Endothelial cell of umbilical vein (primary cell): ENCODE results near the gene EPB42. TPM values are rescaled to one million over a fixed set of nuclear protein-coding genes. Genes with fewer than 3 reads are reported as not detected.

Source experiments
- BruUV-seq: library from RNA; stranded (reverse); fragments of 400-500 nt; replicated peaks from 2 replicates; lab custom pipeline; 2021; lab: Mats Ljungman, UMichigan
- CTCF ChIA-PET: fragments of 300-600, 350-600 bp; sonication (Branson Sonifier 250); formaldehyde crosslinking; loops from one replicate; lab custom pipeline; 2021; ENCODE audit warnings: antibody characterized with exemption, inconsistent platforms; lab: Charles Lee
- POLR2A ChIA-PET: fragments of 300-600, 350-600 bp; sonication (Branson Sonifier 250); formaldehyde crosslinking; loops from one replicate; lab custom pipeline; 2021; ENCODE audit warnings: antibody characterized with exemption, inconsistent platforms; lab: Charles Lee
- DNase-seq: peaks from one replicate; pipeline ENCODE4 v3.0.0-alpha.2; 2011; ENCODE audit warnings: low read depth, low spot score
- FAIRE-seq: peaks from 2 replicates; lab custom pipeline; 2011; peaks lifted over from hg19 to GRCh38; lab: Jason Lieb, UNC
- H2AFZ ChIP-seq: 2 replicates; pipeline ENCODE4 v1.6.0; 2012; ENCODE audit warnings: low read depth, low read length, control low read depth, inconsistent platforms
- H3K27ac ChIP-seq: 2 replicates; pipeline ENCODE4 v1.5.1; 2011; ENCODE audit warnings: low read depth, mild to moderate bottlenecking, control low read depth, low read length, moderate library complexity; ENCODE audit not compliant: insufficient read depth
- H3K27me3 ChIP-seq, 2 experiments: 2 replicates each; pipeline versions ENCODE4 v1.6.0 to v1.6.1; 2011; ENCODE audit warnings: low read length in 2 of 2, mixed read lengths in 1 of 2; ENCODE audit not compliant: control insufficient read depth in 2 of 2, insufficient read depth in 2 of 2
- H3K36me3 ChIP-seq, 2 experiments: 2 replicates in 1 of 2; 3 replicates in 1 of 2; pipeline ENCODE4 v1.5.1; 2011; ENCODE audit warnings: low read length in 2 of 2, mild to moderate bottlenecking in 1 of 2, moderate library complexity in 1 of 2; ENCODE audit not compliant: control insufficient read depth in 2 of 2, insufficient read depth in 2 of 2; ENCODE audit errors: extremely low read depth in 1 of 2
- H3K4me1 ChIP-seq: 3 replicates; pipeline ENCODE4 v1.5.1; 2011; ENCODE audit warnings: mild to moderate bottlenecking, low read length; ENCODE audit not compliant: control insufficient read depth, insufficient read depth; ENCODE audit errors: extremely low read depth
- H3K4me2 ChIP-seq: 2 replicates; pipeline ENCODE4 v1.6.1; 2011; ENCODE audit warnings: low read length, control low read depth, mixed read lengths; ENCODE audit not compliant: insufficient read depth
- H3K4me3 ChIP-seq, 3 experiments: fragments of 200-600 bp in 1 of 3; sonication (generic), shearing (Covaris generic) in 1 of 3; replicated peaks in 1 of 3; 2 replicates each; pipeline ENCODE4 v1.5.1; 2011 to 2016; ENCODE audit warnings: control low read depth in 3 of 3, low read length in 3 of 3, mild to moderate bottlenecking in 2 of 3, inconsistent platforms in 1 of 3, low read depth in 1 of 3, moderate library complexity in 1 of 3; ENCODE audit not compliant: insufficient read depth in 1 of 3
- H3K79me2 ChIP-seq: 2 replicates; pipeline ENCODE4 v1.6.0; 2012; ENCODE audit warnings: low read length, inconsistent platforms; ENCODE audit not compliant: control insufficient read depth, insufficient read depth
- H3K9ac ChIP-seq: replicated peaks from 2 replicates; pipeline ENCODE3; 2011; ENCODE audit warnings: low read length, control low read depth; ENCODE audit not compliant: insufficient read depth; ENCODE audit errors: extremely low read depth
- H3K9me1 ChIP-seq: replicated peaks from 3 replicates; pipeline ENCODE4 v1.6.0; 2011; ENCODE audit warnings: mild to moderate bottlenecking, low read length; ENCODE audit not compliant: control insufficient read depth, insufficient read depth; ENCODE audit errors: extremely low read depth
- H3K9me3 ChIP-seq: replicated peaks from 2 replicates; pipeline ENCODE4 v1.5.1; 2012; ENCODE audit warnings: low read length, inconsistent platforms; ENCODE audit not compliant: control insufficient read depth, insufficient read depth
- H4K20me1 ChIP-seq: replicated peaks from 2 replicates; pipeline ENCODE3; 2011; ENCODE audit warnings: mild to moderate bottlenecking, low read length; ENCODE audit not compliant: control insufficient read depth, insufficient read depth; ENCODE audit errors: extremely low read depth
- EZH2 ChIP-seq: IDR thresholded peaks from 2 replicates; pipeline ENCODE4 v1.6.1; 2012; ENCODE audit warnings: borderline replicate concordance, low read depth, mild to moderate bottlenecking, moderate library complexity, low read length, inconsistent platforms; ENCODE audit not compliant: severe bottlenecking
- FOS ChIP-seq: IDR thresholded peaks from 2 replicates; pipeline ENCODE4 v1.6.1; 2011; ENCODE audit warnings: mild to moderate bottlenecking, low read length, moderate library complexity, borderline replicate concordance; ENCODE audit not compliant: insufficient read depth
- GATA2 ChIP-seq: IDR thresholded peaks from 2 replicates; pipeline ENCODE4 v1.7.0; 2011; ENCODE audit warnings: low read depth, mild to moderate bottlenecking, moderate library complexity, mixed read lengths, low read length; ENCODE audit not compliant: insufficient read length, insufficient read depth
- JUN ChIP-seq: IDR thresholded peaks from 2 replicates; pipeline ENCODE4 v1.6.1; 2011; ENCODE audit warnings: borderline replicate concordance, low read depth; ENCODE audit not compliant: insufficient read length, insufficient read depth
- MYC ChIP-seq: IDR thresholded peaks from one replicate; pipeline ENCODE4 v1.6.1; 2011; ENCODE audit warnings: mild to moderate bottlenecking, low read depth, low read length
- POLR2A ChIP-seq: IDR thresholded peaks from 2 replicates; pipeline ENCODE4 v1.6.1; 2012; ENCODE audit warnings: low read depth, mild to moderate bottlenecking, control low read depth, low read length
- POLR2AphosphoS5 ChIP-seq: IDR thresholded peaks from 2 replicates; pipeline ENCODE4 v1.6.1; 2012; ENCODE audit warnings: low read depth, mild to moderate bottlenecking, control low read depth, low read length, moderate library complexity; ENCODE audit not compliant: insufficient read depth
- dilution Hi-C: fragments of 300-500 bp; cut with MboI; formaldehyde crosslinking; loops from one replicate; pipeline ENCODE4 v1.15.0; 2019; ENCODE audit warnings: low sequenced_read_pairs; ENCODE audit not compliant: extremely low pct_ligation_motif_present
- intact Hi-C: fragments of 100-400 bp; cut with micrococcal nuclease; formaldehyde crosslinking; loops from one replicate; pipeline ENCODE4 v1.10.0; 2022
- polyA plus RNA-seq, 4 experiments: library from polyadenylated mRNA; depleted of rRNA in 3 of 4; stranded (reverse) in 3 of 4; unstranded in 1 of 4; fragments of >200 nt; gene quantifications; 2 replicates each; pipeline versions ENCODE4 v1.2.1 to v1.2.3, GENCODE V29; 2011 to 2012; ENCODE audit warnings: missing spikeins in 1 of 4
- total RNA-seq: library from RNA; stranded (reverse); gene quantifications from 2 replicates; pipeline ENCODE4 v1.2.3, GENCODE V29; 2021
- TF ChIP-seq, protein P1 (sequence below), 2 donors: IDR thresholded peaks; 1 replicate in 1 of 2; 2 replicates in 1 of 2; pipeline ENCODE4 v1.5.1; 2011; ENCODE audit warnings: low read length in 2 of 2, mild to moderate bottlenecking in 2 of 2, moderate library complexity in 2 of 2, control low read depth in 1 of 2, inconsistent platforms in 1 of 2, low read depth in 1 of 2; ENCODE audit not compliant: insufficient read depth in 1 of 2; ENCODE audit errors: extremely low read depth in 1 of 2
- TF ChIP-seq, protein P2 (sequence below): IDR thresholded peaks from 2 replicates; pipeline ENCODE4 v1.6.1; 2011; ENCODE audit not compliant: insufficient read depth, insufficient read length

EPB42 gene
- total and polyA plus RNA-seq, 2 donors (not counting 3 experiments of a cell fraction or from before 2014, with no cell fraction given): not detected

DNA sequence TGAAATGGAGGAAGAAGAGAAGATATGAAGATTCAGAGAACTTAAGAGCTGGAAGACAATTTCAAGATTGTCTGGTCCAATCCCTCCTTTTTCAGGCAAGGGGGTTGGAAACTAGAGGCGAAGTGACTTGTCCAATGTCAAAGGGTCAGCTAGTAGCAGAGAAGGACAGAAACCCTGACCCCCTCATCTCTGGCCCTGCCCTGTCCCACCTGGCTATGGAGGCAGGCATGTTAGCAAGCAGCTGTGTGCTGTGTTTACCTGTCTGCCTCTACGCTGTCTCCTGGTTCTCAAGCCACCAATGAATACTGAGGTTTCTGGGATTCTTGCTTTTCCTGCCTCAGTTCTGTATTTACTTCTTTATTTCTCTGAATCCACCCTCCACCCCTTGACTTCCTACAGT is 45.6 kb upstream of the EPB42 start:
- Histone ChIP-seq H3K9me3 (no peaks in the 10 kb centered on the region), H3K9ac (no peak overlapping the region), H3K27me3 (peaks cover 16 to 31% of the 10 kb centered on the region in 2 experiments), H3K4me1 (no peaks in the 10 kb centered on the region), H4K20me1 (no peaks in the 10 kb centered on the region), H3K27ac (no peak overlapping the region), H3K4me3 (no peak overlapping the region), H3K9me1 (no peaks in the 10 kb centered on the region), H3K79me2 (no peaks in the 10 kb centered on the region), H3K4me2 (no peak overlapping the region), H3K36me3 (no peaks in the 10 kb centered on the region), H2AFZ (no peak overlapping the region)
- DNase-seq (no peak), FAIRE-seq (no peak)
- no TSS peak for BruUV-seq
- dilution Hi-C loops: no loop called here
- intact Hi-C loops: no loop called here
- ChIA-PET POLR2A (no interaction called here), CTCF (interaction anchor here (1.0 to 5.2 kb wide), 5 partner anchors 10 to 62 kb away, joined by 3 to 58 read pairs (median 4); no protein-coding TSS in a partner anchor)
- TF ChIP-seq MYC (no peak), GATA2 (no peak), POLR2A (no peak)
- TF ChIP-seq, protein P1, sequence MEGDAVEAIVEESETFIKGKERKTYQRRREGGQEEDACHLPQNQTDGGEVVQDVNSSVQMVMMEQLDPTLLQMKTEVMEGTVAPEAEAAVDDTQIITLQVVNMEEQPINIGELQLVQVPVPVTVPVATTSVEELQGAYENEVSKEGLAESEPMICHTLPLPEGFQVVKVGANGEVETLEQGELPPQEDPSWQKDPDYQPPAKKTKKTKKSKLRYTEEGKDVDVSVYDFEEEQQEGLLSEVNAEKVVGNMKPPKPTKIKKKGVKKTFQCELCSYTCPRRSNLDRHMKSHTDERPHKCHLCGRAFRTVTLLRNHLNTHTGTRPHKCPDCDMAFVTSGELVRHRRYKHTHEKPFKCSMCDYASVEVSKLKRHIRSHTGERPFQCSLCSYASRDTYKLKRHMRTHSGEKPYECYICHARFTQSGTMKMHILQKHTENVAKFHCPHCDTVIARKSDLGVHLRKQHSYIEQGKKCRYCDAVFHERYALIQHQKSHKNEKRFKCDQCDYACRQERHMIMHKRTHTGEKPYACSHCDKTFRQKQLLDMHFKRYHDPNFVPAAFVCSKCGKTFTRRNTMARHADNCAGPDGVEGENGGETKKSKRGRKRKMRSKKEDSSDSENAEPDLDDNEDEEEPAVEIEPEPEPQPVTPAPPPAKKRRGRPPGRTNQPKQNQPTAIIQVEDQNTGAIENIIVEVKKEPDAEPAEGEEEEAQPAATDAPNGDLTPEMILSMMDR (IDR thresholded peaks at IDR 0.05; ENCODE audit: extremely low read depth in 1 of 2, insufficient read depth in 1 of 2, low read depth in 1 of 2, low read length in 2 of 2): no peak

DNA sequence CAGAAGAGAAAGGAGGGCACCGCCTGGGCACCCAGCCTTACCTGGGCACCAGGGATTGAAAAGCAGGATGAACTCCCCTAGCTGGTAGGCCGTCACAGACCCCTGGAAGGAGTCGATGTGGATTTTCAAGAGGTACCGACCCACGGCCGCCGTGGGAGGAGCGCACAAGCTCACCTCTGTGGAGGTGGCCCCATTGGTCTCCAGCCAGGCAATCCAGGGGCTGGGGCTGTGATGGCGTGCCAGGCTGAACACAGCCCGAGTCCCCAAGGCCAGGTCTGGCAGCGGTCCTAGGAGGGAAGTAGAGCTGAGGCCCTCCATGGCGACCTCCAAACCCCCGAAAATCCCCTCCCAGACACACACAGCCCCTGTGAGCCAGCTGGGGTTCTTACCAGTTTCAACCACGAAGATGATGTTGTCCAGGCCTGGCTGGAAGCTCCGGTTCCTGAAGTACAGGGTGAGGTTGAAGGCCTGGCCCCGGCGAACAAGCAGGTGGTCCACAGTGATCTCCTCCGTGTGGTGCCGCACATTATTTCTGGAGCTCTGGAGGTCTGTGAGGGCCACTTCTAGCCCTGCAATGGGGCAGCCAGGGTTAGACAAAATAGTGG is 39.3 kb upstream of the EPB42 start:
- TF ChIP-seq MYC (no peak), GATA2 (no peak), POLR2AphosphoS5 (no peak), EZH2 (no peak), JUN (no peak), POLR2A (no peak), FOS (no peak)
- TF ChIP-seq, protein P2, sequence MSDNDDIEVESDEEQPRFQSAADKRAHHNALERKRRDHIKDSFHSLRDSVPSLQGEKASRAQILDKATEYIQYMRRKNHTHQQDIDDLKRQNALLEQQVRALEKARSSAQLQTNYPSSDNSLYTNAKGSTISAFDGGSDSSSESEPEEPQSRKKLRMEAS: no peak
- TF ChIP-seq, protein P1 (IDR thresholded peaks at IDR 0.05; ENCODE audit: extremely low read depth in 1 of 2, insufficient read depth in 1 of 2, low read depth in 1 of 2, low read length in 2 of 2): no peak
- Histone ChIP-seq H2AFZ (no peak overlapping the region), H3K9me3 (no peaks in the 10 kb centered on the region), H3K27ac (no peak overlapping the region), H3K27me3 (peaks cover 9 to 26% of the 10 kb centered on the region in 2 experiments), H3K9me1 (no peaks in the 10 kb centered on the region), H3K79me2 (no peaks in the 10 kb centered on the region), H3K36me3 (no peaks in the 10 kb centered on the region), H3K9ac (no peak overlapping the region), H4K20me1 (no peaks in the 10 kb centered on the region), H3K4me1 (no peaks in the 10 kb centered on the region), H3K4me2 (no peak overlapping the region), H3K4me3 (no peak overlapping the region)
- CTCF ChIA-PET: interaction anchor here (1.1 to 4.0 kb wide), 3 partner anchors 26 to 56 kb away, joined by 3 to 15 read pairs (median 5); no protein-coding TSS in a partner anchor
- DNase-seq: no peak
- dilution Hi-C loops (no loop called here), intact Hi-C loops (no loop called here)
- POLR2A ChIA-PET: no interaction called here
- FAIRE-seq: no peak
- no TSS peak for BruUV-seq
